GM19099 (cell line): ENCODE measurements around the gene ADIPOR2.

Experiments
- POLR2A ChIP-seq: IDR thresholded peaks from 3 replicates; pipeline ENCODE4 v1.6.1; 2011; ENCODE audit warnings: low read depth; ENCODE audit not compliant: insufficient read length; ENCODE audit errors: extremely low read depth

Gene ADIPOR2

GRCh38 chr12:1799051-1799881 lies 108.4 kb downstream of the ADIPOR2 start:
- no peak for TF ChIP-seq POLR2A

- TF ChIP-seq POLR2A = no peak
These were observed 109.1 kb downstream of the ADIPOR2 start for GRCh38 chr12:1799882-1800400.

- TF ChIP-seq POLR2A = no peak
These were observed 109.8 kb downstream of the ADIPOR2 start for GRCh38 chr12:1800401-1801302.

GRCh38 chr12:1801303-1801975 lies 110.6 kb downstream of the ADIPOR2 start:
- no peak for TF ChIP-seq POLR2A

- no peak for TF ChIP-seq POLR2A
These were observed 112.9 kb downstream of the ADIPOR2 start for GRCh38 chr12:1803736-1804135.

GRCh38 chr12:1804545-1805332 lies 113.9 kb downstream of the ADIPOR2 start:
- TF ChIP-seq POLR2A = peak; percentile 55

GRCh38 chr12:1805441-1806081 lies 114.7 kb downstream of the ADIPOR2 start:
- TF ChIP-seq POLR2A = no peak

- TF ChIP-seq POLR2A = no peak
These were observed 115.6 kb downstream of the ADIPOR2 start for GRCh38 chr12:1806301-1807086.

GRCh38 chr12:1807087-1807860 lies 116.4 kb downstream of the ADIPOR2 start:
- TF ChIP-seq POLR2A = no peak

GRCh38 chr12:1808036-1808797 lies 117.3 kb downstream of the ADIPOR2 start:
- no peak for TF ChIP-seq POLR2A

GRCh38 chr12:1808798-1809480 lies 118.1 kb downstream of the ADIPOR2 start:
- TF ChIP-seq POLR2A = no peak

GRCh38 chr12:1809591-1810190 lies 118.8 kb downstream of the ADIPOR2 start:
- TF ChIP-seq POLR2A = no peak
